NCI-H128 (cell line): ENCODE data around the gene LRBA.

Source experiments
- DNase-seq: peaks from one replicate; lab custom pipeline; 2025; ENCODE audit not compliant: unreplicated experiment; lab: John Stamatoyannopoulos, UW

The LRBA gene

GRCh38 chr4:150816491-150816890, 198.6 kb downstream of the LRBA start:
- no peak for DNase-seq

DNA sequence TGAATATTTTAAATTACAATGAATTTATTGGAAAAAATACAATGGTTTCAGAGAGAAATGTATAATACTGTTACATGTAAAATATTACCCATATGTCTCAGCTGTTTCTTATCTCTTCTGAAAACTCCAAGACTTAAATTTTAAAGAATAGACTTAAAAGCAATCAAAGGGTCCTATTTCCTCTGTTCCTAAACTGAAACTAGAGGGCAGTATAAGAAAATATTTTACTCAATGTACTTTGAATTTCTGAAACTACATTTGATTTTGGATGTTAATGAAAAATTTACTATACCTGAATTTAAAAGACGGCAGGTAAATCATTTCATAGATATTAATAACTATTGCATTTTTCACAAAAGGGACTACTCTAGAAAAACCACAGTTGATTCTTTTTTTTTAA, 200.2 kb downstream of the LRBA start:
- DNase-seq, result no peak

DNA sequence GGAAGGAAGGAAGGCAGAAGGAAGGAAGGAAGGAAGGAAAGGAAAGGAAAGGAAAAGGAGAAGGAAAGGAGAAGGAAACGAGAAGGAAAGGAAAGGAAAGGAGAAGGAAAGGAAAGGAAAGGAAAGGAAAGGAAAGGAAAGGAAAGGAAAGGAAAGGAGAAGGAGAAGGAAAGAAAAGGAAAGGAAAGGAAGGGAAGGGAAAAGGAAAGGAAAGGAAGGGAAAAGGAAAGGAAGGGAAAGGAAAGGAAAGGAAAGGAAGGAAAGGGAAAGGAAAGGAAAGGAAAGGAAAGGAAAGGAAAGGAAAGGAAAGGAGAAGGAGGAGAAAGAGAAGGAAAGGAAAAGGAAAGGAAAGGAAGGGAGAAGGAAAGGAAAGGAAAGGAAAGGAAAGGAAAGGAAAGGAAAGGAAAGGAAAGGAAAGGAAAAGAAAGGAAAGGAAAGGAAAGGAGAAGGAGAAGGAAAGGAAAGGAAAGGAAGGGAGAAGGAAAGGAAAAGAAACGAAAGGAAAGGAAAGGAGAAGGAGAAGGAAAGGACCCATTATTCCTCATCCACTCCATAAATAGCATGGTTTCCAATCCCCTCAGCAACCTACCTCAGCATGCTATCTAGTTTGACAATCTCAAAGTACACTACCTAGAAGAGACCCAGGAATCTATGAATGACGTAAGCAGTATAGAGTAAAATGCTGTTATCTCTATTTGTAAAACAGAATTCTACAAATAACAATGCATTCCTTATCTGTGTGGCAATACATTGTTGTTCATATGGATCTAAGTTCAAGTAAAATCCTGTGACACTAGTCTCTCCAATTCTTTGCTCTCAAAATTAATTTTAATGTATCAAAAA, 209.7 kb downstream of the LRBA start:
- no peak for DNase-seq

DNA sequence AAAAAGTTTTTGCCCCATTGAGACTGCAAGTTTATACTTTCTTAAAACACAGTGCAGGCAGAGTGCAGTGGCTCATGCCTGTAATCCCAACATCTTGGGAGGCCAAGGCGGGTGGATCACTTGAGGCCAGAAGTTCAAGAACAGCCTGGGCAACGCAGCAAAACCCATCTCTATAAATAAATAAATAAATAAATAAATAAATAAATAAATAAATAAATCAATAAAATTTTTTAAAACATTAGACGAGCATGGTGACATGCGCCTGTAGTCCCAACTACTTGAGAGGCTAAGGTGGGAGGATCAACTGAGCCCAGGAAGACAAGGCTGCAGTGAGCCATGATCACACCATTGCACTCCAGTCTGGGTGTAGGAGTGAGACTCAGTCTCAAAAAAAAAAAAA, 213.3 kb downstream of the LRBA start:
- DNase-seq, result no peak

- DNase-seq, result no peak
These were observed 215.9 kb downstream of the LRBA start for GRCh38 chr4:150799207-150799606.

DNA sequence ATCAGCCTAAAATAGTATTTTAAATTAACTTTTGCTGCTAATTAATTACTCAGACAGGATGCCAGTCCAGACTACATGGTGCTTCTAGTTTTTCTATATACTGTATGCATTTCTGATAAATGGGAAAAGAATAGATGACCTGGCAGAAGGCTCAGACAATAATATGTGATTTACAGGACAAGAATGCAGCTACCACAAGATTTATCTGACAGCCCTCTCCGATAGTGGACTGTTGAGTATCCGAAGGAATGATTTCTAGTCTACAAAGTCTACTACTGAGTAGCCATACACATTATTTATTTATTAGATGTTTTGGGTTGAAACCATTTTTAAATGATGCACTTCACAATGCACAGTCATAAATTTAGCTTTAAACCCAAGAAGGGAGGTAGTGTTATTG, 220.4 kb downstream of the LRBA start:
- DNase-seq, result no peak

- DNase-seq, result no peak
These were observed 225.2 kb downstream of the LRBA start for GRCh38 chr4:150789864-150790263.

GRCh38 chr4:150784939-150785338, 230.1 kb downstream of the LRBA start:
- no peak for DNase-seq

DNA sequence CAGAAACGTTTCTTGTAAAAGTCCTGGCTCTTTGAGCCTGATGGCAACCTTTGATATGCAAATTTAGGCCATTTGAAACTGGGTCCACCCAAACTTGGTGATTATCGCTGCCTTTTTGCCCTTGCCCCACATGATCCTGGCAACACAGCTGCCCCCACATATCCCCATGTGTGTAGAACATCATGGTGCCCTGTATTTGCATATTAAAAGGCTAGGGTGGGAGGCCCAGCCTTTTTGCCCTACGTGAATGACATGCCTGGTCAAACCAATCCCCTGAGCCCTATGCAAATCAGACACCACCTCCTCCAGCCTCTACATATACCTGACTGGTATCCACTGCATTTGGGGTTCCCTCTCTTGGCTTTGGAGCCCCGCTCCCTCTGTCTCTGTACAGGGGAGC, 230.8 kb downstream of the LRBA start:
- no peak for DNase-seq

- DNase-seq, result no peak
These were observed 232.2 kb downstream of the LRBA start for GRCh38 chr4:150782921-150783320.

DNA sequence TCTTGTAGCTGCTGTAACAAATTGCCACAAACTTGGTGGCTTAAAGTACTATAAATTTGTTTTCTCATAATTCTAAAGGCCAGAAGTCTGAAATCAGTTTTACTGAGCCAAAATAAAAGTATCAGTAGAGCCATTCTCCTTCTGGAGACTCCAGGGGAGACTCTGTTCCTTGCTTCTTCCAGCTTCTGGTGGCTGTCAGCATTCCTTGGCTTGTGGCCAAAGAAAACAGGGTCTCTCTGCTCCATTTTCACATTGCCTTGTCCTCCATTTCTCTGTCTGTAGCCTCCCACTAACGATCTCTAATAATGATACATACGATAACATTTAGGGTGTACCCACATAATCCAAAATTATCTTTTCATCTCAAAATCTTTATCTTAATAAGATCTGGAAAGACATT, 232.8 kb downstream of the LRBA start:
- no peak for DNase-seq

DNA sequence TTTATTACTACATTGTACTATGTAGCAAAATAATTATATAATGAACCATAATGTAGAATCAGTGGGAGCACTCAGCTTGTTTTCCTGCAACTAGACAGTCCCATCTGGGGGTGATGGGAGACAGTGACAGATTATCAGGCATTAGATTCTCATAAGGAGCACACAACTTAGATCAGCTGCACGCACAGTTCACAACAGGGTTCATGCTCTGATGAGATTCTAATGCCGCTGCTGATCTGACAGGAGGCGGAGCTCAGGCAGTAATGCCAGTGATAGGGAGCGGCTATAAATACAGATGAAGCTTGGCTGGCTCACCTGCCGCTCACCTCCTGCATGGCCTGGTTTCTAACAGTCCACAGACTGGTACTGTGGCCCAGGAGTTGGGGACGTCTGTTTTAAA, 233.9 kb downstream of the LRBA start:
- DNase-seq, result no peak

GRCh38 chr4:150779707-150780106, 235.4 kb downstream of the LRBA start:
- DNase-seq, result no peak

DNA sequence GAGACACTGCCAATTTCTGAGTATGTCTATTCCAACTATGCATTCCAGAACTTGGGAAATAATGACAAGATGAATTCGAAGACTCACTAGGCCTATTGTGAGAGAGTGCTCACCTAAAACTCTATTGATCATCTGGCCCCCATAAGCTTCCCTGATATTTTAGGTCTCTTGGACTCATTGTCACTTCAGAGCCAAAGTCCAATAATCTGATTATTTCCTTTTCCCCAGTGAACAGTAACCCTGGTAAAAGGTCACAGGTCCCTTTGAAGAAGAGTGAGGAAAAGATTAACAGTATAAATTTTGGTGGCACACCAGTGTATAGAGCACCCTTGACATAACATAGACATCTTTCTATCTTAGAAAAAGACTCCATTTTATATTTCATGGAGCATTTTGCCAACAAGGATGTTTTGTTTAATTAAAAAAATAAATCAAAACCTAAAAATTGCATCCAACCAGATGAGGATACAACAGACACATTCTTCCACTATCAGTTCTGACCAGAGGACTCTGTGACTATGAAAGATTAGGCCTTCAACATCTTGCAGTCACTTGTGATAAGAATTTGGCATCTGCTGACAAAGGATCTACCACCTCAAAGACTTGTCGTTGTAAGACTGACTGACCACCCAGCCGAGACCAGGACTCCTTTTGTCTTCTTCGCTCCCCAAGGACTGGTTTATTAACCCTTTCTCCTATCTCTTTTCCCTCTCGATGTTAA, 241.2 kb downstream of the LRBA start:
- DNase-seq, result no peak

DNA sequence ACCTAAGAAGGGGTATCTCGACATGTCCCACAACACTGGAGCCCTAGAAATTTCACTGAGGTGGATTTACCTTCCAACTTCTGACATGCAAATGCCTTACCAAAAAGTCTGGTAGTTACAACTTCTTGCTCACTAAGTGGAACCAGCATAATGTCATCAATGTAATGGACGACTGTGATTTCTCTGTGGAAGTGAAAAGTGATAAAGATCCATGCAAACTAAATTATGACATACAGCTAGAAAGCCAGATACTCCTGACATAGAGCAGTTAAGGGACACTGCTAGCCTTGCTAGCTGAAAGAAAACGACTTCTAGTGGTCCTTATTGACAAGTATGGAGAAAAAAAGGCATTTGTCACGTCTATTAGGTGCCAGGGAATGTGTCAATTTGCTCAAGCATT, 242.1 kb downstream of the LRBA start:
- DNase-seq, result no peak

DNA sequence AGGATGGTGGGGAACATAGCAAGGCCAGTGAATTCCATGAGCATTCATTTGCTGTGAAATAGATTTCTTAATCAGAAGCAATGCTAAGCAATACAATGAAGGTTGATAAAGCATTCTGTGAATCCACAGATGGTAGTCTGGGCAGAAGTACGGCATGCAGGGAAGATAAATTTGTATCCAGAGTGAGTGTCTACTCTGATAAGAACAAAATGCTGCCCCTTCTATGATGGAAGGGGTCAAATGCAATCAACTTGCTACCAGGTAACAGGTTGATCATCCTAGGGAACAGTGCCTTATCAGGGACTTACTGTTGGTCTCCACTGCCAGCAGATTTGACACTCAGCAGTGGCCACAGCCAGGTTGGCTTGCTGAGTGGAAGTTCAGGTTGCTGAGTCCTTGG, 243.7 kb downstream of the LRBA start:
- no peak for DNase-seq

DNA sequence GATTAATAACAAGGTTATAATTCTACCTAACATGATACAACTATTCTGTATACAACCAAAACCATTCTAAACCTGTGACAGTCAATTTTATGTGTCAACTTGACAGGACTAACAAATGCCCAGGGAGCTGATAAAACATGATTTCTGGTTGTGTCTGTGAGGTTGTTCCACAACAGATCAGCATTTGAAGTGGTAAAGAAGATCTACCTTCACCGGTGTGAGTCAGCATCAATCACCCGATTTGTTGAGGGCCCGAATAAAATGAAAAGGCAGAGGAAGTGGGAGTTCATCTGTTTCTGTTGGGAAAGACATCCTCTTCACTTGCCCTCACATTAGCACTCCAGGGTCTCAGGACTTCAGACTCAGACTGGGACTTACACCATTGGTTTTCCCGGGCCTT, 245.2 kb downstream of the LRBA start:
- DNase-seq, result no peak

DNA sequence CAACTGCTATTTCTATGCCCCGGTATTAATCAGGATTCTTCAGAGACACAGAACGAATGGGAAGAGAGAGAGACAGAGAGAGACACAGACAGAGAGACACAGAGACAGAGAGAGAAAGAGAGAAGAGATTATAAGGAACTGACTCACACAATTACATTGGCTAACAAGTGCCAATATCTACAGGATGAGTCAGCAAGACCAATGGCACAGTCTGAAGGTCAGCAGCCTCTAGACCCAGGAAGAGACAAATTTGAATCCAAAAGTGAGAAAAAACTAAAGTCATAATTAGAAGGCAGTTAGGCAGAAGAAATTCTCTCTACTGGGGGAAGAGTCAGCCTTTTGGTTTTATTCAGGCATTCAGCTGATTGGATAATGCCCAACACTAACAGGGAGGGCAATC, 245.8 kb downstream of the LRBA start:
- no peak for DNase-seq

- no peak for DNase-seq
These were observed 246.6 kb downstream of the LRBA start for GRCh38 chr4:150768497-150768896.

GRCh38 chr4:150765216-150765615, 249.9 kb downstream of the LRBA start:
- no peak for DNase-seq

DNA sequence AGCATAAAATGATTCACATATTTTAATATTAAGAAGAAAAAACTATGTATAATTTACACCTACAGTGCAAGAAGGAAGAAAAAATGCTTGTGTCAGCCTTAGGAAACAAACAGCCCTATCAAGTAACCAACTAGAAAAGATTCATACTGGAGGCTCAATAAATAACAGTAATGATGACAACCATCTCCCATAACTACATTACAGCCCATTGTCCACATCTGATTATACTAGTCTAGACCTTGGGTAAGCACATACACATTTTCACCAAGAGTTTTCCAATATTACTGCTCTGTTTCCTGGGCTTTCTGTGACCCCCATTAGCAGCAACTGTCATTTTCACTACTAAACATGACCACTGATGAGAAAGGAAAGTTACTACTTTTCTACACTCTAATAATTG, 263.4 kb downstream of the LRBA start:
- DNase-seq, result no peak

DNA sequence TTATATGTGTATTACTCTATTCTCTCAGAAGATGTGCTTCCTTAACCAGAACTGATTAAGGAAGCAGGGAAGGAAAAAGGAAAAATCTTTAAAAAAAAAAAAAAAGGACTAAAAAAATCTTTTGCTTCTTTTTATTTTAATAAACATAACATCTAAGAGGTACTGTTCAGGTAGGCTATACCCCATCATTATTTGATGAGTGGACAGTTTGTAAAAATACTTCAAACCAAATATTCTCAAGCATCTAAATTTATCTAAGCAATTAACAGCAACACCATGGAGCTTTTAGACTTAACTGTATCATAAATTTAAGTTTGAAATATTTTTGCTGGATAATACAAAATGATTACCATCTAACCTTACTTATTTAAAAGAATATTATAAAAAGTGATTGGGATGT, 264.3 kb downstream of the LRBA start:
- no peak for DNase-seq

GRCh38 chr4:150746156-150746555, 268.9 kb downstream of the LRBA start:
- DNase-seq, result no peak
